Measurements from ENCODE around the gene TNNI2. TPM values are rescaled to one million over a fixed set of nuclear protein-coding genes. Genes with fewer than 3 reads are reported as not detected.

Gene TNNI2
- total RNA-seq, 4 donors from 2014 or later: 4.7 to 23.9 (median 9.3) TPM; not detected in 1

DNA sequence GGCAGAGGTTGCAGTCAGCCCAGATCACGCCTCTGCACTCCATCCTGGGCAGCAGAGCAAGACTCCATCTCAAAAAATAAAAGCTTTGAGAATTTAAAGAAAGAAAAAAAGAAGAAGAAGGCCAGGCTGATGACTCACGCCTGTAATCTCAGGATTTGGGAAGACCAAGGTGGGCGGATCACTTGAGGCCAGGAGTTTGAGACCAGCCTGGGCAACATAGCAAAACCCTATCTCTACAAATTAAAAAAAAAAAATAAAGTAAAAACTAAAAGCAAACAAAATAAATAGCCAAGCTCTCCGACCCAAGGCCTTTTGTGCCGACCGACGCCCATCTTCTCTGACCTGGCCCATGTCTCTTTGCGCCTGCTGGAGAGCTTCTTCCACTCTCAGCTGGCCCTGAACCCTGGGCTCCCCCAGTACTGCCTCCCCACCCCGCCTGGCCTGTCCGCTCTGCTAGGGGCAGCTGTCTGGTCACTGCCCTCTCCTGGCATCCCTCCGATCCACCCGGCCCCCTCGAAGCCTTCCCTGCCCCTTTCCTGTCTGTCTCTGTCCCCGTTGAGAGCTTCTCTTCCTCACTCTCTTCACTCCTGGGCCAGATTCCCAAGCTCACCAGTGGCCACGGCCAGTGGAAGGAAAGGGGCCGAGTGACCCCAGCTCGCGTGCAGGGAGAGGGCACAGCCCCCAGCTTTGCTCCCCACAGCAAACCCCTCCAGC, 9.3 kb downstream of the TNNI2 start:
- no peaks in the 10 kb centered on the region for H3K36me3 ChIP-seq
- H3K4me3 ChIP-seq: no peak overlapping the region
- no peaks in the 10 kb centered on the region for H3K27me3 ChIP-seq
- H3K9me3 ChIP-seq: no peaks in the 10 kb centered on the region
- DNase-seq: no peak
- TF ChIP-seq POLR2A (IDR thresholded peaks at IDR 0.05): no peak
- TF ChIP-seq, protein P1, sequence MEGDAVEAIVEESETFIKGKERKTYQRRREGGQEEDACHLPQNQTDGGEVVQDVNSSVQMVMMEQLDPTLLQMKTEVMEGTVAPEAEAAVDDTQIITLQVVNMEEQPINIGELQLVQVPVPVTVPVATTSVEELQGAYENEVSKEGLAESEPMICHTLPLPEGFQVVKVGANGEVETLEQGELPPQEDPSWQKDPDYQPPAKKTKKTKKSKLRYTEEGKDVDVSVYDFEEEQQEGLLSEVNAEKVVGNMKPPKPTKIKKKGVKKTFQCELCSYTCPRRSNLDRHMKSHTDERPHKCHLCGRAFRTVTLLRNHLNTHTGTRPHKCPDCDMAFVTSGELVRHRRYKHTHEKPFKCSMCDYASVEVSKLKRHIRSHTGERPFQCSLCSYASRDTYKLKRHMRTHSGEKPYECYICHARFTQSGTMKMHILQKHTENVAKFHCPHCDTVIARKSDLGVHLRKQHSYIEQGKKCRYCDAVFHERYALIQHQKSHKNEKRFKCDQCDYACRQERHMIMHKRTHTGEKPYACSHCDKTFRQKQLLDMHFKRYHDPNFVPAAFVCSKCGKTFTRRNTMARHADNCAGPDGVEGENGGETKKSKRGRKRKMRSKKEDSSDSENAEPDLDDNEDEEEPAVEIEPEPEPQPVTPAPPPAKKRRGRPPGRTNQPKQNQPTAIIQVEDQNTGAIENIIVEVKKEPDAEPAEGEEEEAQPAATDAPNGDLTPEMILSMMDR (IDR thresholded peaks at IDR 0.05): no peak
- H3K4me1 ChIP-seq: peaks cover 0 to 46% (median 35%) of the 10 kb centered on the region in 4 donors
- H3K27ac ChIP-seq: no peak overlapping the region

DNA sequence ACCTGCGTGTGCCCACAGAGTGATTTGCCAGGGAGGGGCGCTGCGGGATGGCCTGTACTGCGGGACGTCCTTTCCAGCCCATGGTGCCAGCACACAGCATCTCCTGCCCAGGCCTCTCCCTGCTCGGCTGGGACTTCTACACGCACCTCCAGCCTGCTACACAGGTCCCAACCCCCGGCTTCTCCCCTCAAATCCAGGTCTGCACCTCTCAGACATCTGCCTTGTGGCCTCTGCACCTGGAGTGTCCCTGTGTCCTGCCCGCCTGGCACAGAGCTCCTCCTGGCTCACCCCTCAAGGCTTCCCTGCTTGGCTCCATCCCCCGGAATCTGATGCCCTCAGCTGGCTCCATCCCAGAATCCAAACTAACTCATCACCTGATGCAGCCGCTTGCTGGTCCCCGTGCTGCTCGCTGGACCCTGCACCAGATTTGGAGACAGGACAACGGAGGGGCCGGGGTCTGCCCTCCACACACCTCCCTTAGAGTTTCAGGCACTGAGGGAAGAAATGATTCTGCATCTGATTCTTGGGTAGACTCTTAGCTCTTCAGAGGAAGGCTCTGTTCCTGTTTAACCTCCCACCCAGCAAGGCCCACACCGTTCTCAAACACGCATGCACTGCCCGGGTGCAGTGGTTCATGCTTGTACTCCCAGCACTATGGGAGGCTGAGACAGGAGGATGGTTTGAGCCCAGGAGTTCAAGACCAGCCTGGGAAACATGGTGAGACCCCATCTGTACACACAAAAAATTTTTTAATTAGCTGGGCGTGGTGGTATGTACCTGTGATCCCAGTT, 10.1 kb downstream of the TNNI2 start:
- TF ChIP-seq, protein P1 (IDR thresholded peaks at IDR 0.05): no peak
- TF ChIP-seq POLR2A (IDR thresholded peaks at IDR 0.05): no peak
- H3K27me3 ChIP-seq: no peaks in the 10 kb centered on the region
- no peak for DNase-seq
- H3K4me1 ChIP-seq: peaks cover 0 to 44% (median 33%) of the 10 kb centered on the region in 4 donors
- no peaks in the 10 kb centered on the region for H3K36me3 ChIP-seq
- H3K9me3 ChIP-seq: no peaks in the 10 kb centered on the region
- no peak overlapping the region for H3K4me3 ChIP-seq
- H3K27ac ChIP-seq: no peak overlapping the region

DNA sequence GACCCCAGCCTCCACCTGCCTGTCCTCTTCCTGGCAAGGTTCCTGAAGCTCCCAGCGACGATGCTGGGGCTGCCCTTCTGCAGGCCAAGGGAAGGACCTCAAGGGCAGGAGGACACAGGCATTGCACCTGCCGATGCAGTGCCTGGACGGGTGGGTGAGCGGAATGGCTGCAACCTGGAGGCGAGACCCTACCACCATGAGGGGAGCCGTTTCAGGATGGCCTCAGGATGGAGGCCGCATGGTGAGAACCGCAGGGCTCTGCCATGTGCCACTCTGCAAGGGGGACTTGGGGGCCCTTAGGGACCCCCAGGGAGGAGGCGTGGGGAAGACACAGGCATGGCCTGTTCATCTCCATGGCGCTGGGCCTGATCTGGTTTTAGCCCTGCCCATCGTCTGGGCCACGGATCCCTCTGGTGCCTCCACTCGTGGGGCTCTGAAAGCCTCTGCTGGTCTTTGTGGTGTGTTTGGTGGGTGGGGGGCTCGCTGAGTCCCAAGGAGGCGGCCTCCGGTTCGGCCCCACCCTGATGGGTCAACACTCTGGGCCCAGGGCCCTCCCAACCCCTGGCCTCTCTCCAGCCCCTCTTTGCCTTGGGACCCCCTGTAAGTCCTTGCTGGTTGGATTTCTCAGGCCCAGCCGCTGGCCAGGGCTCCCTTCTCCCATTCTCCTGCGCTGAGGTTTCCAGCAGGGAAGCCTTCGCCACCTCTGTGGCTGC, 12.8 kb downstream of the TNNI2 start:
- TF ChIP-seq, protein P1 (IDR thresholded peaks at IDR 0.05): no peak
- TF ChIP-seq POLR2A (IDR thresholded peaks at IDR 0.05): no peak
- H3K27ac ChIP-seq: peak overlapping the region; percentile 73 to 85 (median 79)
- H3K9me3 ChIP-seq: no peaks in the 10 kb centered on the region
- H3K27me3 ChIP-seq: no peaks in the 10 kb centered on the region
- H3K4me1 ChIP-seq: peaks cover 0 to 42% (median 25%) of the 10 kb centered on the region in 4 donors
- H3K4me3 ChIP-seq: peak overlapping the region in 1 of 4 donors; percentile 13
- DNase-seq: no peak
- no peaks in the 10 kb centered on the region for H3K36me3 ChIP-seq

DNA sequence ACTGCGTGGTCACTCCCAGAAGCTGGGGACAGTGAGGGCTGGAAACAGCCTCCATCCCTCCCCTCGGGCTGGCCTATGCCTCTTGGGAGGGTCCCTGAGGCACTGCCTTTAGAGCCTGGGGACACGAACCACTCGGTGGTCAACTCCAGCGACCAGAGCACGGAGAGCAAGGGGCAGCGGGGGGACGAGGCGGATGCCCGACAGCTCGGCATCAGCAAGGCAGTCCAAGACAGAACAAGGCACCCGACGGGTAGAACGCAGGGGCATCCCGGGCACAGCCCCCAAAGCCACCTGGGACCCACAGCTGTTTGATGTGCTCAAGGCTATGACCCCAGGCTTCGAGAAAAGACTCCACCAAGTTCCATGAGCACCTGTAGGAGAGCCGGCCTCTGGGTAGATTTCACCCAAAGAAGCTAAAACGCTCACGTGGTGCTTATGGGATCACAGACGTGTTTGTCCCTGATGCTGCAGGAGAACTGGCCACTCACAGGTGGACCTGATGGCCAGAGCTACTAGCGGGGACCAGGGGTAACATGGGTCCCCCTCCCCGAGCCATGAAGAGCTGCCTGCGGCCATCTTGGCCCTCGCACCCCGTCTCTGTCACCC, 13.6 kb downstream of the TNNI2 start:
- Histone ChIP-seq H3K36me3 (no peaks in the 10 kb centered on the region), H3K27me3 (no peaks in the 10 kb centered on the region), H3K27ac (peak overlapping the region; percentile 73 to 85 (median 79)), H3K4me3 (peak overlapping the region in 1 of 4 donors; percentile 64), H3K9me3 (no peaks in the 10 kb centered on the region), H3K4me1 (peaks cover 0 to 50% (median 28%) of the 10 kb centered on the region in 4 donors)
- DNase-seq: no peak
- no peak for TF ChIP-seq POLR2A (IDR thresholded peaks at IDR 0.05)
- TF ChIP-seq, protein P1 (IDR thresholded peaks at IDR 0.05): no peak

DNA sequence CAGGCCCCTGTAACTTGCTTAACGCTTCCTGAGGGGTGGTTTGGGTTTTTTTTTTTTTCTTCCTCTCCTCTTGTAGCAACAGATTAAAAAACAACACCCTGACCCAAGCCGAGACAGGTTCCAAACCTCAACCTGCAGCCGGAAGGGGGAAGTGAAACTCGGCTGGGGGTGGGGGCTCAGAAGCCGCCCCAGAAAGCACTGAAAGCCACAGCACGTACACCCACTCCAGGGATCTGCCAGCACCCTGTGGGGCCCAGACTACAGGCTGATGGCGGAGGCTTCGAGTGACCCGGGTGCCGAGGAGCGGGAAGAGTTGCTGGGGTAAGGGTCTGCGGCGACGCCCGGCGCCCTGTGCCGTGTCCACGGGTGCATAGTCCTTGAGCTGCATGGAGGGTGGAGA, 14.1 kb downstream of the TNNI2 start, which contains the start of gene LSP1:
LSP1 (plus strand) TSS at position 208 of the 400 bp plus-strand sequence; CDS start at position 269, 61 bp downstream.
- Histone ChIP-seq H3K36me3 (no peaks in the 10 kb centered on the region), H3K27me3 (no peaks in the 10 kb centered on the region), H3K4me1 (peaks cover 0 to 53% (median 30%) of the 10 kb centered on the region in 4 donors), H3K27ac (peak within 1 kb of the TSS; percentile 73 to 85 (median 79)), H3K4me3 (peak within 1 kb of the TSS; percentile 47 to 64 (median 51)), H3K9me3 (no peaks in the 10 kb centered on the region)
- TF ChIP-seq POLR2A (IDR thresholded peaks at IDR 0.05): no peak
- TF ChIP-seq, protein P1 (IDR thresholded peaks at IDR 0.05): no peak
- DNase-seq: peak in 2 of 3 donors; percentile 88 to 94
